HCT116 (cell line): Measurements from ENCODE around the gene MEIOB. TPM values are rescaled to one million over a fixed set of nuclear protein-coding genes. Genes with fewer than 3 reads are reported as not detected.

Source experiments
- ATAC-seq: fragments of 200-7000 bp; cut with Tn5 transposase; 2 replicates; pipeline ENCODE4 v1.9.1; 2020; ENCODE audit warnings: mild to moderate bottlenecking, moderate library complexity
- BruUV-seq: library from RNA; stranded (reverse); fragments of 400-500 nt; replicated peaks from 2 replicates; lab custom pipeline; 2021; lab: Mats Ljungman, UMichigan
- CTCF ChIA-PET: fragments of 300-600 bp; sonication (Branson Sonifier 250); formaldehyde crosslinking; loops from one replicate; lab custom pipeline; 2021; ENCODE audit warnings: antibody characterized with exemption; lab: Charles Lee
- POLR2A ChIA-PET: fragments of 300-600, 350-600 bp; sonication (Branson Sonifier 250); formaldehyde crosslinking; loops from one replicate; lab custom pipeline; 2021; ENCODE audit warnings: antibody characterized with exemption; lab: Charles Lee
- RAD21 ChIA-PET, 2 experiments: fragments of 300-600 bp; sonication (Branson Sonifier 250); formaldehyde crosslinking; loops; one replicate each; lab custom pipeline; 2023; ENCODE audit warnings: low total read pairs in 2 of 2; ENCODE audit not compliant: uncharacterized antibody in 2 of 2, unreplicated experiment in 2 of 2, low non-redundant PET in 1 of 2; lab: Charles Lee
- DNase-seq: peaks from one replicate; pipeline ENCODE4 v3.0.0-alpha.2; 2010; ENCODE audit warnings: low read depth, low spot score
- H2AFZ ChIP-seq: fragments of 200-600 bp; shearing (Covaris generic), sonication (generic); 2 replicates; pipeline ENCODE4 v1.6.1; 2017; ENCODE audit warnings: low read depth, mixed run types, mixed read lengths, antibody characterized with exemption, low read length; ENCODE audit not compliant: poor library complexity, severe bottlenecking
- H3K27ac ChIP-seq: 2 replicates; pipeline ENCODE4 v1.5.1; 2012; ENCODE audit warnings: low read depth, low read length
- H3K27me3 ChIP-seq: fragments of 200-600 bp; sonication (generic); 2 replicates; pipeline ENCODE4 v1.6.1; 2016; ENCODE audit warnings: mixed run types, low read length, mixed read lengths; ENCODE audit not compliant: insufficient read depth
- H3K36me3 ChIP-seq, 2 experiments: fragments of 200-500 bp in 1 of 2; fragments of 200-600 bp in 1 of 2; sonication (Bioruptor generic) in 1 of 2; sonication (generic) in 1 of 2; 2 replicates each; pipeline versions ENCODE4 v1.5.1 to v1.6.1; 2014 to 2016; ENCODE audit warnings: low read length in 2 of 2, inconsistent platforms in 1 of 2, mixed read lengths in 1 of 2, mixed run types in 1 of 2; ENCODE audit not compliant: insufficient read depth in 2 of 2, control insufficient read depth in 1 of 2
- H3K4me1 ChIP-seq, 2 experiments: fragments of 200-600 bp in 1 of 2; sonication (generic) in 1 of 2; 2 replicates each; pipeline versions ENCODE4 v1.5.1 to v1.6.1; 2012 to 2017; ENCODE audit warnings: low read length in 2 of 2, inconsistent platforms in 1 of 2, mild to moderate bottlenecking in 1 of 2, mixed read lengths in 1 of 2, mixed run types in 1 of 2, moderate library complexity in 1 of 2; ENCODE audit not compliant: insufficient read depth in 2 of 2, control insufficient read depth in 1 of 2
- H3K4me2 ChIP-seq: fragments of 200-600 bp; sonication (generic); 2 replicates; pipeline ENCODE4 v1.6.1; 2017; ENCODE audit warnings: mixed run types, low read length, mixed read lengths
- H3K4me3 ChIP-seq, 2 experiments: fragments of 200-600 bp in 1 of 2; sonication (generic) in 1 of 2; replicated peaks in 1 of 2; 2 replicates each; pipeline ENCODE4 v1.5.1; 2011 to 2016; ENCODE audit warnings: low read length in 2 of 2, control low read depth in 1 of 2, low read depth in 1 of 2, mild to moderate bottlenecking in 1 of 2, mixed read lengths in 1 of 2, mixed run types in 1 of 2
- H3K79me2 ChIP-seq: fragments of 200-600 bp; sonication (generic); 2 replicates; pipeline ENCODE4 v1.6.1; 2017; ENCODE audit warnings: mild to moderate bottlenecking, mixed run types, low read length, moderate library complexity, mixed read lengths; ENCODE audit not compliant: insufficient read depth
- H3K9ac ChIP-seq: fragments of 200-600 bp; sonication (generic); 2 replicates; pipeline ENCODE4 v1.6.1; 2016; ENCODE audit warnings: low read length, mixed read lengths
- H3K9me2 ChIP-seq: fragments of 200-600 bp; sonication (generic), shearing (Covaris generic); 2 replicates; pipeline ENCODE4 v1.6.1; 2017; ENCODE audit warnings: mixed run types, mild to moderate bottlenecking, moderate library complexity; ENCODE audit not compliant: insufficient read depth
- H3K9me3 ChIP-seq, 2 experiments: fragments of 200-500 bp in 1 of 2; fragments of 200-600 bp in 1 of 2; sonication (Bioruptor generic) in 1 of 2; sonication (generic) in 1 of 2; 2 replicates each; pipeline ENCODE4 v1.6.1; 2014 to 2017; ENCODE audit warnings: low read length in 2 of 2, mixed read lengths in 2 of 2, inconsistent platforms in 1 of 2, low read depth in 1 of 2, mild to moderate bottlenecking in 1 of 2, mixed run types in 1 of 2, moderate library complexity in 1 of 2; ENCODE audit not compliant: control insufficient read depth in 1 of 2, insufficient read depth in 1 of 2
- H4K20me1 ChIP-seq: fragments of 200-600 bp; sonication (generic), shearing (Covaris generic); 2 replicates; pipeline ENCODE4 v1.6.1; 2017; ENCODE audit warnings: mixed run types, mild to moderate bottlenecking, moderate library complexity; ENCODE audit not compliant: insufficient read depth
- ELF1 ChIP-seq: IDR thresholded peaks from 2 replicates; pipeline ENCODE4 v1.6.1; 2012; ENCODE audit warnings: low read depth, borderline replicate concordance
- EZH2 ChIP-seq: fragments of 200-600 bp; sonication (generic); IDR thresholded peaks from 2 replicates; pipeline ENCODE4 v1.6.1; 2017; ENCODE audit warnings: antibody characterized with exemption, mixed run types
- EZH2phosphoT487 ChIP-seq: fragments of 200-600 bp; IDR thresholded peaks from 2 replicates; pipeline ENCODE4 v1.6.1; 2018; ENCODE audit warnings: antibody characterized with exemption, borderline replicate concordance
- FOSL1 ChIP-seq: IDR thresholded peaks from 2 replicates; pipeline ENCODE4 v1.6.1; 2012; ENCODE audit warnings: low read depth
- JUND ChIP-seq: IDR thresholded peaks from 2 replicates; pipeline ENCODE4 v1.6.1; 2012
- MAX ChIP-seq: IDR thresholded peaks from 2 replicates; pipeline ENCODE4 v1.6.1; 2012
- POLR2A ChIP-seq: IDR thresholded peaks from 2 replicates; pipeline ENCODE4 v1.7.0; 2011; ENCODE audit warnings: borderline replicate concordance; ENCODE audit not compliant: insufficient read depth, insufficient read length; ENCODE audit errors: extremely low read depth
- RAD21 ChIP-seq: IDR thresholded peaks from 2 replicates; pipeline ENCODE4 v1.6.1; 2012; ENCODE audit warnings: low read depth, mild to moderate bottlenecking
- REST ChIP-seq: IDR thresholded peaks from 2 replicates; pipeline ENCODE4 v1.6.1; 2012; ENCODE audit warnings: low read depth
- TCF7L2 ChIP-seq: IDR thresholded peaks from 2 replicates; pipeline ENCODE4 v1.7.0; 2011; ENCODE audit warnings: borderline replicate concordance, inconsistent platforms; ENCODE audit not compliant: insufficient read depth, insufficient read length; ENCODE audit errors: extremely low read depth
- YY1 ChIP-seq: IDR thresholded peaks from 2 replicates; pipeline ENCODE4 v1.6.1; 2011; ENCODE audit warnings: low read length, low read depth, moderate library complexity, mild to moderate bottlenecking; ENCODE audit not compliant: insufficient replicate concordance; ENCODE audit errors: extremely low read depth
- ZFX ChIP-seq: fragments of 450-650 bp; IDR thresholded peaks from 2 replicates; pipeline ENCODE4 v1.6.1; 2017
- ZNF274 ChIP-seq: fragments of 200-500 bp; sonication (Bioruptor generic); IDR thresholded peaks from 2 replicates; pipeline ENCODE4 v1.6.1; 2014; ENCODE audit warnings: mild to moderate bottlenecking, low read depth, low read length, inconsistent platforms
- intact Hi-C: fragments of 100-400 bp; cut with micrococcal nuclease; formaldehyde crosslinking; loops from 2 replicates; pipeline ENCODE4 v1.10.0; 2022
- total RNA-seq: library from RNA; stranded (reverse); gene quantifications from one replicate; pipeline ENCODE4 v1.2.1, GENCODE V29; 2021; ENCODE audit not compliant: unreplicated experiment
- TF ChIP-seq, protein P1 (sequence below): IDR thresholded peaks from 2 replicates; pipeline ENCODE4 v1.6.1; 2012
- TF ChIP-seq, protein P2 (sequence below): IDR thresholded peaks from 2 replicates; pipeline ENCODE4 v1.6.1; 2011; ENCODE audit warnings: mild to moderate bottlenecking, low read length, moderate library complexity; ENCODE audit not compliant: insufficient replicate concordance; ENCODE audit errors: extremely low read depth

Gene MEIOB
- total RNA-seq, 1 experiment from 2014 or later, result 0.59 TPM

- ChIA-PET RAD21 (no interaction called here), POLR2A (no interaction called here), CTCF (no interaction called here)
- Histone ChIP-seq H3K4me2 (no peak overlapping the region), H3K27ac (no peak overlapping the region), H3K9me2 (no peaks in the 10 kb centered on the region), H3K36me3 (no peaks in the 10 kb centered on the region), H3K9ac (no peak overlapping the region), H3K27me3 (no peaks in the 10 kb centered on the region), H3K4me1 (no peaks in the 10 kb centered on the region), H3K79me2 (no peaks in the 10 kb centered on the region), H3K4me3 (no peak overlapping the region), H3K9me3 (no peaks in the 10 kb centered on the region; a peak in 1 of 4 replicates), H2AFZ (no peak overlapping the region), H4K20me1 (no peaks in the 10 kb centered on the region)
- no TSS peak for BruUV-seq
- peak; percentile 11; the same call in 1 of the 2 replicates for ATAC-seq
- intact Hi-C loops, result no loop called here
- DNase-seq, result no peak
- TF ChIP-seq REST (no peak), ZNF274 (no peak), EZH2 (no peak), EZH2phosphoT487 (no peak), ZFX (no peak), FOSL1 (no peak), TCF7L2 (no peak), RAD21 (no peak), MAX (no peak), POLR2A (no peak), JUND (no peak), ELF1 (no peak), YY1 (no peak)
- TF ChIP-seq, protein P1, sequence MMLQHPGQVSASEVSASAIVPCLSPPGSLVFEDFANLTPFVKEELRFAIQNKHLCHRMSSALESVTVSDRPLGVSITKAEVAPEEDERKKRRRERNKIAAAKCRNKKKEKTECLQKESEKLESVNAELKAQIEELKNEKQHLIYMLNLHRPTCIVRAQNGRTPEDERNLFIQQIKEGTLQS, result no peak
- TF ChIP-seq, protein P2, sequence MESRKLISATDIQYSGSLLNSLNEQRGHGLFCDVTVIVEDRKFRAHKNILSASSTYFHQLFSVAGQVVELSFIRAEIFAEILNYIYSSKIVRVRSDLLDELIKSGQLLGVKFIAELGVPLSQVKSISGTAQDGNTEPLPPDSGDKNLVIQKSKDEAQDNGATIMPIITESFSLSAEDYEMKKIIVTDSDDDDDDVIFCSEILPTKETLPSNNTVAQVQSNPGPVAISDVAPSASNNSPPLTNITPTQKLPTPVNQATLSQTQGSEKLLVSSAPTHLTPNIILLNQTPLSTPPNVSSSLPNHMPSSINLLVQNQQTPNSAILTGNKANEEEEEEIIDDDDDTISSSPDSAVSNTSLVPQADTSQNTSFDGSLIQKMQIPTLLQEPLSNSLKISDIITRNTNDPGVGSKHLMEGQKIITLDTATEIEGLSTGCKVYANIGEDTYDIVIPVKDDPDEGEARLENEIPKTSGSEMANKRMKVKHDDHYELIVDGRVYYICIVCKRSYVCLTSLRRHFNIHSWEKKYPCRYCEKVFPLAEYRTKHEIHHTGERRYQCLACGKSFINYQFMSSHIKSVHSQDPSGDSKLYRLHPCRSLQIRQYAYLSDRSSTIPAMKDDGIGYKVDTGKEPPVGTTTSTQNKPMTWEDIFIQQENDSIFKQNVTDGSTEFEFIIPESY, result no peak
Measured at GRCh38 chr16:1794221-1794871, 77.6 kb downstream of the MEIOB start.
